ENCODE data around the gene DIPK1B.

DIPK1B gene

GRCh38 chr9:136740971-136741882 lies 28.9 kb downstream of the DIPK1B start:
- DNase-seq = no peak

- DNase-seq = no peak
These were observed 29.7 kb downstream of the DIPK1B start for GRCh38 chr9:136741883-136742571.

GRCh38 chr9:136742591-136743391 lies 30.4 kb downstream of the DIPK1B start, which contains the start of gene LCN10:
LCN10 (minus strand) TSS chr9:136742940; CDS start chr9:136742903, 37 bp downstream.
- DNase-seq = no peak

DNA sequence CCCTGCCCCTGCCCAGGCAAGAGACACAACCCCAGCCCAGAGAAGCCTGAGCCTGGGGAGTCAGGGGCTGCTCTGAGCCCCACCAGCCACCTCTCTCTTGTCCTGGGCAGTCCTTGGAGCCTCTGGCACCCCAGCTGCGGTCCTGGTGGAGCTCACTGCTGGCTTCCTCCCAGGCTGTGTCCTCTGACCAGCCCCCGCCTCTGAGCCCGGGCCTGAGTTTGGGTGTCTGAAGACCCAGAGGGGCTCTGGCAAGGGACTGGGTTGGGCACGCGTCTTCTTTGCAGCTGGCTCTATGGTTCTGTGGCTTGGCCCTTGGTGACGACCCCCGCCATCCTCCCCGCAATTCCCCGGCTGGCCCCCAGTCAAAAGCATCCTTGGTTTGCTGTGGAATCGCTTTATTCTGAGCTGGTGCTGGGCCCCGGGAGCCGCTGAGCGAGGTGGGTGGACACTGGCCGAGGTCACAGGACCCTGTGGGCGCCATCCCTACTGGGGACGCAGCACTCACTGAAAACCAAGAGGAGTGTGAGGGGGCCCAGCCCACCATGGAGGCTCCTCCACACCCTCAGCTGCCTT lies 31.4 kb downstream of the DIPK1B start:
- DNase-seq = no peak

GRCh38 chr9:136744773-136745172 lies 32.4 kb downstream of the DIPK1B start:
- no peak for DNase-seq

GRCh38 chr9:136745389-136746154 lies 33.2 kb downstream of the DIPK1B start:
- DNase-seq = no peak

GRCh38 chr9:136746155-136746490 lies 33.8 kb downstream of the DIPK1B start:
- DNase-seq = no peak

DNA sequence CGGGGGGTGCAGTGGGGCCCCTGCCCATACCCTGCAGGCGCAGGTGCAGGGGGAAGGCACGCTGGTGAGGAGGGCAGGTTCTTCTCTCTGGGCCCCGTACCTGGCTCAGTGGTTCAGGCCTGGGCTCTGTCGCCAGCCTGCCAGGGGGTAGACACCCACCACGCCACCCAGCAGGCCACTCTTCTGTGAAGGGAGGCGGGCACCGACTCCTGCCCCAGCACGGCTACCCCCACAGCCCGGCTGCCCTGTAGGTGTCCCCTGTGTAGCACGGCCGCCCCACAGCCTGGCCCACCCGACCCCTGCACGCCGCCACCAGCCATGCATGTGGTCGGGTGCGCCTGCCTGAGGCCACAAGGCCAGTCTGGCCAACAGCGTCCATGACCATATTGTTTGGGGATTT lies 34.2 kb downstream of the DIPK1B start:
- no peak for DNase-seq

DNA sequence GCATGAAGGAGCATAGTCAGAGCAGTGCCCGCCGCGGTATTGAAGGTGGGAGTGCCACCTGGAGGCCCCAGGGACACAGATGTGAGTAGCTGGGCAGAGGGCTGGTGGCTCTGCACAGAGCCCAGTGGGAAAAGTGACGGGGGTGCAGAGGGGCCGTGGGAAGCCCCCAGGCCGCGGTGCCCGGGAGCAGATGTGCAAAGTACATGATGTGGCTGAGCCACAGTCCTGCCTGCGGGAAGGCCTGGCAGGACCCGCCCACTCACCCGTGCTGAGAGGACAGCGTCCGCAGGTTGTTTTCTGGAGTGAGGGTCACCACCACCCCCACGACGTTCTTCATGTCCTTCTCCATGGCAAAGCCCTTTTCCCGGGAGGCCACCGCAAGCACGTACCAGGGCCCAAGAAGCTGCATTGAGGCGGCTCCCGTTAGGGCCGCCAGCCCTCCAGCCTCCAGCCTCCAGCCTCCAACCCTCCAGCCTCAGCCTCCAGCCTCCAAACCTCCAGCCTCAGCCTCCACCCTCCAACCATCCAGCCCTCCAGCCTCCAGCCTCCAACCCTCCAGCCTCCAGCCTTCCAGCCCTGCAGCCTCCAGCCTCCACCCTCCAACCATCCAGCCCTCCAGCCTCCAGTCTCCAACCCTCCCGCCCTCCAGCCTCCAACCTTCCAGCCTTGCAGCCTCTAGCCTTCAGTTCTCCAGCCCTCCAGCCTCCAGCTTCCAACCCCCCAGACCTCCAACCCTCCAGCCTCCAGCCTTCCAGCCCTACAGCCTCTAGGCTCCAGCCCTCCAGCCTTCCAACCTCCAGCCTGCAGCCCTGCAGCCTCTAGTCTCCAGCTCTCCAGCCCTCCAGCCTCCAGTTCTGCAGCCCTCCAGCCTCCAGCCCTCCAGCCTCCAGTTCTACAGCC lies 35.0 kb downstream of the DIPK1B start:
- no peak for DNase-seq

DNA sequence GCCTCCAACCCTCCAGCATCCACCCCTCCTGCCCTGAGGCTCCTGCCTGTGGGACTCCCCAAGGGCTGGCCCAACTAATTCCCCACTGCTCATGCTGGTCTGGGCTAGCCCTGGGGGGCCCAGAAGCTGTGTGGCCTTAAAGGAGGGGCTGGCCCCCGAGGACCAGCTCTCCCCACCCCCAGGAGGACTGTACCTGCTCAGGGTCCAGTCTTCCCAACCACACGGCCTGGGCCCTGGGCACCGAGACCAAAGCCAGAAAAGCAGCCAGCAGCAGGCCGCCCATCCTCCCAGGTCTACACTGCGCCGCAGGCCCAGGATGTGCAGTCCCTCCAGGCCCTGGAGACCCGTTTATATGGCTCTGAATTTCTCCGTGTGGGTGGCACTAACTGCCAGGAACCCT lies 35.8 kb downstream of the DIPK1B start, which contains the start of gene LCN6:
TSS of gene LCN6 (minus strand) at position 325 of the 400 bp plus-strand sequence. CDS start at position 283, 42 bp downstream.
- DNase-seq = no peak

GRCh38 chr9:136748666-136749611 lies 36.6 kb downstream of the DIPK1B start:
- no peak for DNase-seq

- no peak for DNase-seq
These were observed 38.2 kb downstream of the DIPK1B start for GRCh38 chr9:136750526-136750925.

DNA sequence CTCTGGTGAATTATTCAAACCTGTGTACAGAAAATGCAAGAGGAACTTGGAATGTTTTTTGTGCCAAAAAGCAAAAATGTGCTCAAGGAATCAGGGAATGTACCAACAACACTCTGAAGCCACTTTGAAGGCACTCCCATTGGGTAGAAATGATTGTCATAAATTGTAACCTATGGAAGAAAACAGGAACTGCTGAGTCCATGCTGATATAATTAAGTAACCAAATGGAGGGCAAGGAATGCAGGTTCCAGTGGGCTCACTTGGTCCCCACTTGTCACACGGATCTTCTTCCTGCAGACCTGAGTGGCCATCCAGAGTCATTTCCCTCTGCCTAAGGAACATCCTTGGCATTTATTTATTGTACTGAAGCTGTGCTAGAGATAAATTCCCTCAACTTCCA lies 38.9 kb downstream of the DIPK1B start:
- DNase-seq = no peak

- no peak for DNase-seq
These were observed 39.4 kb downstream of the DIPK1B start for GRCh38 chr9:136751814-136752213.

GRCh38 chr9:136753371-136754058 lies 41.1 kb downstream of the DIPK1B start:
- no peak for DNase-seq

- no peak for DNase-seq
These were observed 41.7 kb downstream of the DIPK1B start for GRCh38 chr9:136754059-136754572.

GRCh38 chr9:136754626-136755301 lies 42.4 kb downstream of the DIPK1B start:
- DNase-seq = no peak

All from NCI-H187 (cell line).